ENCODE results near the gene IL12RB2. TPM values are rescaled to one million over a fixed set of nuclear protein-coding genes. Genes with fewer than 3 reads are reported as not detected.

Gene IL12RB2
- total and polyA plus RNA-seq, 4 donors, result 0.02 to 2.1 (median 0.44) TPM

DNA sequence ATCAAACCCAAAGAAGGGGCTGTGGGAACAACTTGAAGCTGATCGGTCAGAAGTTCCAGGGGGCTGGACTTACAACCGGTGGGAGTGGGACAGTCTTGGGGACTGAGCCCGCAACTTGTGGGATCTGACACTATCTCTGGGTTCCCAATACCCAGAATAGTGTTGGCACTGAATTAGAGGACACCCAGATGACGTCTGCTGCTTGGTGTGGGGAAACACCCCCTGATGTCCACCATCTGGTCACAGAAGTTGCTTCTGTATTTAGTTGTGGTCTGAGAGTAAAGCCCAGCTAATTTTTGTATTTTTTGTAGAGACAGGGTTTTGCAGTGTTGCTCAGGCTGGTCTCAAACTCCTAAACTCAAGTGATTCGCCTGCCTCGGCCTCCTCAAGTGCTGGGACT lies 93.8 kb downstream of the IL12RB2 start:
- ATAC-seq (ENCODE audit: insufficient read depth, low FRiP score) (no peak), DNase-seq (no peak)
- Histone ChIP-seq H3K36me3 (ENCODE audit: control insufficient read depth in 4 of 4, insufficient read depth in 4 of 4, low read length in 4 of 4) (peaks cover 0 to 3% (median 0%) of the 10 kb centered on the region in 4 donors), H3K4me3 (no peak overlapping the region), H3K9me3 (ENCODE audit: control insufficient read depth in 4 of 4, insufficient read depth in 3 of 4, low read length in 3 of 4) (no peaks in the 10 kb centered on the region), H3K27ac (ENCODE audit: low read depth in 1 of 2, low read length in 1 of 2) (no peak overlapping the region), H3K27me3 (ENCODE audit: control insufficient read depth in 3 of 3, insufficient read depth in 3 of 3, low read length in 2 of 3) (no peaks in the 10 kb centered on the region), H3K9ac (ENCODE audit: insufficient read depth in 1 of 2, low read length in 2 of 2) (no peak overlapping the region), H3K4me1 (ENCODE audit: control insufficient read depth in 5 of 5, insufficient read depth in 5 of 5, low read length in 5 of 5) (peaks cover 0 to 2% (median 0%) of the 10 kb centered on the region in 5 donors)
- TF ChIP-seq, protein P1, sequence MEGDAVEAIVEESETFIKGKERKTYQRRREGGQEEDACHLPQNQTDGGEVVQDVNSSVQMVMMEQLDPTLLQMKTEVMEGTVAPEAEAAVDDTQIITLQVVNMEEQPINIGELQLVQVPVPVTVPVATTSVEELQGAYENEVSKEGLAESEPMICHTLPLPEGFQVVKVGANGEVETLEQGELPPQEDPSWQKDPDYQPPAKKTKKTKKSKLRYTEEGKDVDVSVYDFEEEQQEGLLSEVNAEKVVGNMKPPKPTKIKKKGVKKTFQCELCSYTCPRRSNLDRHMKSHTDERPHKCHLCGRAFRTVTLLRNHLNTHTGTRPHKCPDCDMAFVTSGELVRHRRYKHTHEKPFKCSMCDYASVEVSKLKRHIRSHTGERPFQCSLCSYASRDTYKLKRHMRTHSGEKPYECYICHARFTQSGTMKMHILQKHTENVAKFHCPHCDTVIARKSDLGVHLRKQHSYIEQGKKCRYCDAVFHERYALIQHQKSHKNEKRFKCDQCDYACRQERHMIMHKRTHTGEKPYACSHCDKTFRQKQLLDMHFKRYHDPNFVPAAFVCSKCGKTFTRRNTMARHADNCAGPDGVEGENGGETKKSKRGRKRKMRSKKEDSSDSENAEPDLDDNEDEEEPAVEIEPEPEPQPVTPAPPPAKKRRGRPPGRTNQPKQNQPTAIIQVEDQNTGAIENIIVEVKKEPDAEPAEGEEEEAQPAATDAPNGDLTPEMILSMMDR (IDR thresholded peaks at IDR 0.05; ENCODE audit: control extremely low read depth, extremely low read depth), result no peak
- WGBS, 2 donors, result 86 to 91% methylated on average over 6 of the region's 6 CpGs

DNA sequence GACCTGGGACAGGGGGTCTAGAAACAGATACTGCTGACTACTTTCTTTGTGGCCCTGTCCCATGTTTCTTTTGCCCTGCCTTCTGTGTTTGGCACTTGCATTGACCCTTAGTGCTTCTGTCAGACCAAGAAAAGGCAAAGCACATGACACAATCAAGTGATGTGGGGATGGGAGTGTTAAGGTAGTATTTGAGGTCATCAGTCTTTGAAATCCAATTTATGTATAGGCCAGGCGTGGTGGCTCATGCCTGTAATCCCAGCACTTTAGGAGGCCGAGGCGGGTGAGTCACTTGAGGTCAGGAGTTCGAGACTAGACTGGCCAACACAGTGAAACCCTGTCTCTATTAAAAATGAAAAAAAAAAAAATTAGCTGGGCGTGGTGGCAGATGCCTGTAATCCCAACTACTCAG lies 96.5 kb downstream of the IL12RB2 start:
- Histone ChIP-seq H3K27me3 (ENCODE audit: control insufficient read depth in 3 of 3, insufficient read depth in 3 of 3, low read length in 2 of 3) (no peaks in the 10 kb centered on the region), H3K4me1 (ENCODE audit: control insufficient read depth in 5 of 5, insufficient read depth in 5 of 5, low read length in 5 of 5) (peaks cover 0 to 3% (median 0%) of the 10 kb centered on the region in 5 donors), H3K36me3 (ENCODE audit: control insufficient read depth in 4 of 4, insufficient read depth in 4 of 4, low read length in 4 of 4) (peaks cover 0 to 3% (median 0%) of the 10 kb centered on the region in 4 donors), H3K27ac (ENCODE audit: low read depth in 1 of 2, low read length in 1 of 2) (no peak overlapping the region), H3K9me3 (ENCODE audit: control insufficient read depth in 4 of 4, insufficient read depth in 3 of 4, low read length in 3 of 4) (no peaks in the 10 kb centered on the region), H3K4me3 (no peak overlapping the region), H3K9ac (ENCODE audit: insufficient read depth in 1 of 2, low read length in 2 of 2) (no peak overlapping the region)
- no peak for DNase-seq
- 81 to 90% methylated on average over 5 of the region's 5 CpGs for WGBS, 2 donors
- no peak for ATAC-seq (ENCODE audit: insufficient read depth, low FRiP score)
- TF ChIP-seq, protein P1 (IDR thresholded peaks at IDR 0.05; ENCODE audit: control extremely low read depth, extremely low read depth), result no peak

DNA sequence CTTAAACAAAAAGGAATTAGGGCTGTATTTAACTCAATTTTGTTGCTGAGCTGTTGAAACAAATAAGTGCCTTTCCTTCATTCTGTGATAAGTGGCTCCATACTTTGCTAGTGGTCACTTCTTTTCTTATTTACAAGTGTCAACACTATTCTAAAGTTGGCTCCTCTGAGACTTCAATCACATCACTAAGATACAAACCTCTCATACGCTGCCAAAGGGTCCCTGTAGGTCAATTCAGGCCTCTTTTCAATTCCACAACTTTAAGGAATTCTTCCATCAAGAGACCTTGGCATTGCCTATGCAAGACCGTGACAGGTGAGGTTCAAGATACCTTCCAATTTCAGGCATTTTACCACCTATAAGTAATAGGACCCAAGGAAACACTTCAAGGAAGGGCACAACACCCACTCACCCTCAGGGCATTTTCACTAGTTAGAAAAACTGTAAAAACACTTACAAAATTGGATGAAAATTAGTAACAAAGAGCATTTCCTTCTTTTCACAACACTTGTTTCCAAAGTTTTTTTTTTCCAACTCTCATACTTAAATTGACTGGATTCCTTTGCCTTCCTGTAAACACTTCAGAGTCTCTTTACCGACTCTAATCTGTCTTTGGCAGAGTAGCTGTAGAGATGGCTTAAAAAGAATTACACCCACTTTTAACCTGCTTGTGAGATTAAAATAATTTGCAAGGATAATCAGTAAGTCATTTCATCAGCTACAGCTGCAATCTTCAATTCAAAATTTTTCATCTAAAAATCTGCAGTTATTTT lies 98.0 kb downstream of the IL12RB2 start:
- Histone ChIP-seq H3K4me3 (no peak overlapping the region), H3K36me3 (ENCODE audit: control insufficient read depth in 4 of 4, insufficient read depth in 4 of 4, low read length in 4 of 4) (peaks cover 0 to 11% (median 5%) of the 10 kb centered on the region in 4 donors), H3K27me3 (ENCODE audit: control insufficient read depth in 3 of 3, insufficient read depth in 3 of 3, low read length in 2 of 3) (no peaks in the 10 kb centered on the region), H3K4me1 (ENCODE audit: control insufficient read depth in 5 of 5, insufficient read depth in 5 of 5, low read length in 5 of 5) (peaks cover 0 to 3% (median 0%) of the 10 kb centered on the region in 5 donors), H3K27ac (ENCODE audit: low read depth in 1 of 2, low read length in 1 of 2) (peak overlapping the region in 1 of 2 donors; percentile 24), H3K9ac (ENCODE audit: insufficient read depth in 1 of 2, low read length in 2 of 2) (no peak overlapping the region), H3K9me3 (ENCODE audit: control insufficient read depth in 4 of 4, insufficient read depth in 3 of 4, low read length in 3 of 4) (no peaks in the 10 kb centered on the region)
- ATAC-seq (ENCODE audit: insufficient read depth, low FRiP score) (no peak), DNase-seq (no peak)
- WGBS, 2 donors, result 53 to 72% methylated on average over 3 of the region's 3 CpGs
- TF ChIP-seq, protein P1 (IDR thresholded peaks at IDR 0.05; ENCODE audit: control extremely low read depth, extremely low read depth), result no peak
